PC-3 (cell line): Measurements from ENCODE around the gene TMEM176A.

Experiments used
- CTCF ChIP-seq: fragments of 300-600 bp; sonication (generic); conservative IDR thresholded peaks from 2 replicates; pipeline ENCODE4 v1.5.1; 2017; ENCODE audit warnings: antibody characterized with exemption, low read depth, mild to moderate bottlenecking, low read length
- EZH2 ChIP-seq: fragments of 300-600 bp; sonication (generic); IDR thresholded peaks from one replicate; pipeline ENCODE4 v1.6.1; 2017; ENCODE audit warnings: antibody characterized with exemption, mild to moderate bottlenecking, low read length; ENCODE audit not compliant: unreplicated experiment
- EZH2phosphoT487 ChIP-seq: fragments of 300-600 bp; sonication (generic); IDR thresholded peaks from 2 replicates; pipeline ENCODE4 v1.6.1; 2018; ENCODE audit warnings: mild to moderate bottlenecking, antibody characterized with exemption, low read length, borderline replicate concordance

- TF ChIP-seq CTCF = no peak
- no peak for TF ChIP-seq EZH2phosphoT487
- no peak for TF ChIP-seq EZH2
Observed at GRCh38 chr7:150791746-150792452, 8.7 kb upstream of the TMEM176A start.
